Chondrocyte (in vitro differentiated cells): Measurements from ENCODE around the gene NMNAT2. TPM values are rescaled to one million over a fixed set of nuclear protein-coding genes. Genes with fewer than 3 reads are reported as not detected.

ENCODE experiments used
- DNase-seq: peaks from one replicate; pipeline ENCODE4 v3.0.0; 2021; ENCODE audit warnings: mixed read lengths, low spot score
- H3K27ac Mint-ChIP-seq: one replicate; pipeline ENCODE4 v1.8.0; 2021; ENCODE audit warnings: mild to moderate bottlenecking, moderate library complexity, mixed read lengths; ENCODE audit not compliant: unreplicated experiment
- H3K27me3 Mint-ChIP-seq: 2 replicates; pipeline ENCODE4 v1.8.0; 2021; ENCODE audit warnings: low read depth, mixed read lengths
- H3K36me3 Mint-ChIP-seq: 2 replicates; pipeline ENCODE4 v1.8.0; 2021; ENCODE audit warnings: low read depth, mixed read lengths
- H3K4me1 Mint-ChIP-seq: 2 replicates; pipeline ENCODE4 v1.8.0; 2021; ENCODE audit warnings: low read depth, mild to moderate bottlenecking, mixed read lengths
- H3K4me3 Mint-ChIP-seq: one replicate; pipeline ENCODE4 v1.8.0; 2021; ENCODE audit warnings: mild to moderate bottlenecking, moderate library complexity, mixed read lengths; ENCODE audit not compliant: unreplicated experiment
- H3K9me3 Mint-ChIP-seq: 2 replicates; pipeline ENCODE4 v1.8.0; 2021; ENCODE audit warnings: low read depth, mixed read lengths
- total RNA-seq: library from RNA; stranded (reverse); gene quantifications from 3 replicates; pipeline ENCODE4 v1.2.1, GENCODE V29; 2021
- TF ChIP-seq, protein P1 (sequence below): fragments of 200-600 bp; sonication (generic); IDR thresholded peaks from 2 replicates; pipeline ENCODE4 v1.5.0; 2021; ENCODE audit warnings: antibody characterized with exemption, mild to moderate bottlenecking, moderate library complexity

The NMNAT2 gene
- total RNA-seq, 1 donor from 2014 or later, result 5.5 TPM

DNA sequence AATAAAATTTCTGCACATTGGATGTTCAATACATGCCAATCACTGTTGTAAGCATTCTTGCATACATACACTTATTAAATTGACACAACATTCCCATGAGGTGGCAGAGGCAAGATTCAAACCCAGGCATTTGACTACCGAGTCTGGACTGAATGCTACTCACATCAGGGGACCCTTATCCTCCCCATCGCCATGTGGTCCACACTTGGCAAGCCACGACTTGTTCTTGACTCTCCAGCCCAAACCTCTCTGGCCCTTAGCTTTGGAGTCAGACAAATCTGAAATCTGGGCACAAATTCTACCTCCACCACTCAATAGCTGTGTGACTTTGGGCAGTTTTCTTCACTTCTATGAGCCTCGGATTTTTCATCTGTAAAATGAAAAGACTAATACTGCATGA is 57.1 kb downstream of the NMNAT2 start:
- peaks cover 13% of the 10 kb centered on the region for H3K27me3 Mint-ChIP-seq
- H3K4me1 Mint-ChIP-seq, result peaks cover 21% of the 10 kb centered on the region
- TF ChIP-seq, protein P1, sequence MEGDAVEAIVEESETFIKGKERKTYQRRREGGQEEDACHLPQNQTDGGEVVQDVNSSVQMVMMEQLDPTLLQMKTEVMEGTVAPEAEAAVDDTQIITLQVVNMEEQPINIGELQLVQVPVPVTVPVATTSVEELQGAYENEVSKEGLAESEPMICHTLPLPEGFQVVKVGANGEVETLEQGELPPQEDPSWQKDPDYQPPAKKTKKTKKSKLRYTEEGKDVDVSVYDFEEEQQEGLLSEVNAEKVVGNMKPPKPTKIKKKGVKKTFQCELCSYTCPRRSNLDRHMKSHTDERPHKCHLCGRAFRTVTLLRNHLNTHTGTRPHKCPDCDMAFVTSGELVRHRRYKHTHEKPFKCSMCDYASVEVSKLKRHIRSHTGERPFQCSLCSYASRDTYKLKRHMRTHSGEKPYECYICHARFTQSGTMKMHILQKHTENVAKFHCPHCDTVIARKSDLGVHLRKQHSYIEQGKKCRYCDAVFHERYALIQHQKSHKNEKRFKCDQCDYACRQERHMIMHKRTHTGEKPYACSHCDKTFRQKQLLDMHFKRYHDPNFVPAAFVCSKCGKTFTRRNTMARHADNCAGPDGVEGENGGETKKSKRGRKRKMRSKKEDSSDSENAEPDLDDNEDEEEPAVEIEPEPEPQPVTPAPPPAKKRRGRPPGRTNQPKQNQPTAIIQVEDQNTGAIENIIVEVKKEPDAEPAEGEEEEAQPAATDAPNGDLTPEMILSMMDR, result no peak
- H3K36me3 Mint-ChIP-seq, result no peaks in the 10 kb centered on the region
- no peak overlapping the region for H3K4me3 Mint-ChIP-seq
- H3K27ac Mint-ChIP-seq, result no peak overlapping the region
- H3K9me3 Mint-ChIP-seq, result peaks cover 2% of the 10 kb centered on the region
- no peak for DNase-seq

DNA sequence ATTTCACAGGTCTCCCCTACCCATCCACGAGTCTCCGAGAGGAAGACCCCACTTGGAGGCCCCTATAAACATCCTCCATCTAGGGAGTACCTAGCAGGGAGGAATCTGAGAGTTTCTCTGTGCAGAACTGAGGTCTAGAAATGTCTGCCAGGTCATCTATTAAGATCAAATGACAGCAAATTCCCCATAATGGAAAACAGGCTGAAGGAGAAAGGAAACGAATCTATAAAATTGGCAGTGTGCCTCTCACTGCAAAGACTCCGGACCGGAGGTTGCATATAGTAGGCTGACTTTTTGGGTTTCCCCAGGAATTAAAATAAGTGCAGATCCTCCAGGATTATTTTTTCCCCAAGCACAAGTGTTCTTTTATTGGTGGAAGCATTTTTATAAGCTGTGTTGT is 57.7 kb downstream of the NMNAT2 start:
- Mint-ChIP-seq H3K9me3 (peaks cover 2% of the 10 kb centered on the region), H3K27me3 (peaks cover 13% of the 10 kb centered on the region), H3K36me3 (no peaks in the 10 kb centered on the region), H3K4me1 (peaks cover 15% of the 10 kb centered on the region), H3K27ac (no peak overlapping the region), H3K4me3 (no peak overlapping the region)
- DNase-seq, result no peak
- TF ChIP-seq, protein P1, result no peak

DNA sequence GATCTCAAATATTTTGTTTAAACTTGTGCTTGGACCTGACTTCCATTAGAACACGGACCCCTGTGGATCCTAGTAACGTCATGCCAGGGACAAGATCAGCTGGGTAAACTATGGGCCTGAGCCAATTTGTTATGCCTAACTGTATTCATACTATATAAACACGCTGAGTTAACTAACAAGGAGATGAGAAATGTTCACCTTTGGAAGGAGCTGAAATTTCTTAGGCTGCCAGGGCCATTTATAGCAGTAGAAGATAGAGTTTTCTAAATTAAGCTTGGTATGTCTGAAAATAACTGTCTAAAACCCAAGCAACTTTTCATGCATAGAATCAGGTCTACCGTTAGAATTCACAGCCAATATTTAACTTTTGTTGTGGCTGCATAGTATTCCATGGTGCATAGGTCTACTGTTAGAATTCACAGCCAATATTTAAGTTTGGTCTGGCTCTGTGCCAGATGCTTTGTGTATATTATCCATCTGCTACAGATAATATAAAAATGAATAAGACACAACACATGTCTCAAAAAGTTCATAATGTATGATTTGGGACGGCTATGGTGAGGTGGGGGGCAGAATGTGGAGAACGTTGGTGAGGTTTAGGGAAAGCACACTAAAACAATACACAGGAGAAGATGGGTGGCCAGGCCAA is 61.5 kb downstream of the NMNAT2 start:
- peaks cover 13% of the 10 kb centered on the region for H3K27me3 Mint-ChIP-seq
- peaks cover 18% of the 10 kb centered on the region for H3K4me1 Mint-ChIP-seq
- H3K4me3 Mint-ChIP-seq, result no peak overlapping the region
- TF ChIP-seq, protein P1, result no peak
- no peak for DNase-seq
- peaks cover 2% of the 10 kb centered on the region for H3K36me3 Mint-ChIP-seq
- H3K27ac Mint-ChIP-seq, result no peak overlapping the region
- peaks cover 2% of the 10 kb centered on the region for H3K9me3 Mint-ChIP-seq

DNA sequence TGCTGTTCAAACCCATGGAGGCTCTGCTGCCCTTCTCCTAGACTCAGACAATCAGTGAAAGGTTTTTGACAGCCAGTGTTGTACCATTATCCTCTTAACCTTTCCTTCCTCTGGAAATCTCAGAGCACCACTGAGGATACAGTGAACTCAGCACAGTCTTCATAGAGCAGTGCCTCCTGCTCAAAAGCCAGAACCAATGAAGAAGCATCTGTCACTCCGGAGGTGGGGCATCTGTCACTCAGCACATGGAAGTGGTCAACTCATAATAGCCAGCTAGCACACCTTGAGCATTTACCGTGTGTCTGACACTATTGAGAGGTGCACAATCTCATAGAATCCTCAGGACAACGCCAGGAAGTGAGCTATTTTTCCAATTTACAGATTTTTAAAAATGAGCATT is 62.4 kb downstream of the NMNAT2 start:
- Mint-ChIP-seq H3K9me3 (peaks cover 2% of the 10 kb centered on the region), H3K4me3 (no peak overlapping the region), H3K27me3 (peaks cover 13% of the 10 kb centered on the region), H3K4me1 (peaks cover 18% of the 10 kb centered on the region), H3K27ac (no peak overlapping the region), H3K36me3 (peaks cover 2% of the 10 kb centered on the region)
- TF ChIP-seq, protein P1, result no peak
- DNase-seq, result no peak

DNA sequence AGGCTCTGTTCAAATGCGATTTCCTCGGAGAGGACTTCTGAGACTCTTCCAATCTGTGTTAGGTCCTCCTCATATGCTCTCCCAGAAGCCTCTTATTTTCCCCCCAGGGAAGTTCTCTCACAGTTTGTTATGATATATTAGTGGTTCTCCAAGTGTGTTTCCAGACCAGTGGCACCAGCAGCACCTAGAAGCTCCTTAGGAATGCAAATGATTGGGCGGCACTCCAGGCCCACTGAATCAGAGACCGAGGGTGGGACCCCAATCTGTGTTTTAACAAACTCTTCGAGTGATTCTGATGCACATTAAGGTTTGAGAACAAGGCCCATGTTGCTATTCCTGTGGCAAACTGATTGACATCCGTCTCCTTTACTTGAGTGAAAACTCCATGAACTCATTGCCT is 63.0 kb downstream of the NMNAT2 start:
- DNase-seq, result no peak
- peaks cover 14% of the 10 kb centered on the region for H3K4me1 Mint-ChIP-seq
- H3K9me3 Mint-ChIP-seq, result peaks cover 2% of the 10 kb centered on the region
- no peak overlapping the region for H3K27ac Mint-ChIP-seq
- TF ChIP-seq, protein P1, result no peak
- peaks cover 10% of the 10 kb centered on the region for H3K27me3 Mint-ChIP-seq
- no peak overlapping the region for H3K4me3 Mint-ChIP-seq
- H3K36me3 Mint-ChIP-seq, result peaks cover 2% of the 10 kb centered on the region
